Mammary epithelial cell (primary cell): ENCODE results near the gene PRUNE2.

Experiments used
- CTCF ChIP-seq, 2 donors: IDR thresholded peaks in 1 of 2; conservative IDR thresholded peaks in 1 of 2; 2 replicates each; pipeline ENCODE4 v1.5.1; 2011 to 2012; ENCODE audit warnings: inconsistent platforms in 2 of 2, low read length in 2 of 2, mild to moderate bottlenecking in 2 of 2, control low read depth in 1 of 2, low read depth in 1 of 2; ENCODE audit not compliant: insufficient read depth in 1 of 2; ENCODE audit errors: extremely low read depth in 1 of 2
- EZH2 ChIP-seq: IDR thresholded peaks from 2 replicates; pipeline ENCODE4 v1.6.1; 2012; ENCODE audit warnings: low read length, inconsistent platforms, borderline replicate concordance

GRCh38 chr9:76693912-76694311 is 212.0 kb downstream of the PRUNE2 start:
- TF ChIP-seq CTCF (conservative IDR thresholded peaks at IDR 0.05 in 1 of 2, IDR thresholded peaks at IDR 0.05 in 1 of 2; ENCODE audit: extremely low read depth in 1 of 2, insufficient read depth in 1 of 2, low read depth in 1 of 2, low read length in 2 of 2), result no peak
- no peak for TF ChIP-seq EZH2
